Measurements from ENCODE around the gene PSMB5. TPM values are rescaled to one million over a fixed set of nuclear protein-coding genes. Genes with fewer than 3 reads are reported as not detected.

The PSMB5 gene
- total RNA-seq, 1 experiment from 2014 or later: 224 TPM

DNA sequence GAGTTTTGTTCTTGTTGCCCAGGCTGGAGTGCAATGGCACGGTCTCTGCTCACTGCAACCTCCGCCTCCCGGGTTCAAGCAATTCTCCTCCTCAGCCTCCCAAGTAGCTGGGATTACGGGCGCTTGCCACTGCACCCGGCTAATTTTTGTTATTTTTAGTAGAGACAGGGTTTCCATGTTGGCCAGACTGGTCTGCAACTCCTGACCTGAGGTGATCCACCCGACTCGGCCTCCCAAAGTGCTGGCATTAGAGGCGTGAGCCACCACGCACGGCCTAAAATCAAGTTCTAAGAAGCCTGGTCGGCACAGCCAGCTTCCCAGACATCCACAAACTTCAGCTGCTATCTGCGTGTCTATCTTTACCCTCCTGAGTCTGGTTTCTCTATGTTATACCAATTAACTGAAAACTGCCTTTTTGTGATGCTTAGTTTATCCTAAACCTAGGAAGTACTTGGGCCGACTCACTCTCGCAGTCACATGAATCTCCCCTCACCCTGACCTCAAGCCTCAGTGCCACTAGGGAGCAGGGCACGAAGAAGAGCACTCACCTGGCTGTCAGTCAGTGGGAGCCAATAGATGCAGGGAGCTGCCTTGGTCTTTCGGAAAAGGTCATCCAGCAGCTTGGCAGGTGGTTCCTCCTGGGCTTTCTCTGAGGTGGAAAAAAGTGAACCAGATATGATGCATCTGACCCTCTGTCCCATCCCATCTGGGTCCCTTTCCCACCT, 26.0 kb upstream of the PSMB5 start:
- no peak for TF ChIP-seq ETV6 (CRISPR knock-in tag; IDR thresholded peaks at IDR 0.05)
- TF ChIP-seq PRRX2 (CRISPR knock-in tag; IDR thresholded peaks at IDR 0.05): no peak
- no peak for TF ChIP-seq ZNF219 (CRISPR knock-in tag; IDR thresholded peaks at IDR 0.05; ENCODE audit: borderline replicate concordance)
- TF ChIP-seq, protein P1, sequence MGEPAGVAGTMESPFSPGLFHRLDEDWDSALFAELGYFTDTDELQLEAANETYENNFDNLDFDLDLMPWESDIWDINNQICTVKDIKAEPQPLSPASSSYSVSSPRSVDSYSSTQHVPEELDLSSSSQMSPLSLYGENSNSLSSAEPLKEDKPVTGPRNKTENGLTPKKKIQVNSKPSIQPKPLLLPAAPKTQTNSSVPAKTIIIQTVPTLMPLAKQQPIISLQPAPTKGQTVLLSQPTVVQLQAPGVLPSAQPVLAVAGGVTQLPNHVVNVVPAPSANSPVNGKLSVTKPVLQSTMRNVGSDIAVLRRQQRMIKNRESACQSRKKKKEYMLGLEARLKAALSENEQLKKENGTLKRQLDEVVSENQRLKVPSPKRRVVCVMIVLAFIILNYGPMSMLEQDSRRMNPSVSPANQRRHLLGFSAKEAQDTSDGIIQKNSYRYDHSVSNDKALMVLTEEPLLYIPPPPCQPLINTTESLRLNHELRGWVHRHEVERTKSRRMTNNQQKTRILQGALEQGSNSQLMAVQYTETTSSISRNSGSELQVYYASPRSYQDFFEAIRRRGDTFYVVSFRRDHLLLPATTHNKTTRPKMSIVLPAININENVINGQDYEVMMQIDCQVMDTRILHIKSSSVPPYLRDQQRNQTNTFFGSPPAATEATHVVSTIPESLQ (CRISPR knock-in tag; IDR thresholded peaks at IDR 0.05): no peak
- TF ChIP-seq, protein P2, sequence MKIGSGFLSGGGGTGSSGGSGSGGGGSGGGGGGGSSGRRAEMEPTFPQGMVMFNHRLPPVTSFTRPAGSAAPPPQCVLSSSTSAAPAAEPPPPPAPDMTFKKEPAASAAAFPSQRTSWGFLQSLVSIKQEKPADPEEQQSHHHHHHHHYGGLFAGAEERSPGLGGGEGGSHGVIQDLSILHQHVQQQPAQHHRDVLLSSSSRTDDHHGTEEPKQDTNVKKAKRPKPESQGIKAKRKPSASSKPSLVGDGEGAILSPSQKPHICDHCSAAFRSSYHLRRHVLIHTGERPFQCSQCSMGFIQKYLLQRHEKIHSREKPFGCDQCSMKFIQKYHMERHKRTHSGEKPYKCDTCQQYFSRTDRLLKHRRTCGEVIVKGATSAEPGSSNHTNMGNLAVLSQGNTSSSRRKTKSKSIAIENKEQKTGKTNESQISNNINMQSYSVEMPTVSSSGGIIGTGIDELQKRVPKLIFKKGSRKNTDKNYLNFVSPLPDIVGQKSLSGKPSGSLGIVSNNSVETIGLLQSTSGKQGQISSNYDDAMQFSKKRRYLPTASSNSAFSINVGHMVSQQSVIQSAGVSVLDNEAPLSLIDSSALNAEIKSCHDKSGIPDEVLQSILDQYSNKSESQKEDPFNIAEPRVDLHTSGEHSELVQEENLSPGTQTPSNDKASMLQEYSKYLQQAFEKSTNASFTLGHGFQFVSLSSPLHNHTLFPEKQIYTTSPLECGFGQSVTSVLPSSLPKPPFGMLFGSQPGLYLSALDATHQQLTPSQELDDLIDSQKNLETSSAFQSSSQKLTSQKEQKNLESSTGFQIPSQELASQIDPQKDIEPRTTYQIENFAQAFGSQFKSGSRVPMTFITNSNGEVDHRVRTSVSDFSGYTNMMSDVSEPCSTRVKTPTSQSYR (CRISPR knock-in tag; IDR thresholded peaks at IDR 0.05): no peak
- TF ChIP-seq AFF4 (CRISPR knock-in tag; IDR thresholded peaks at IDR 0.05; ENCODE audit: borderline replicate concordance): no peak
- TF ChIP-seq MXD4 (CRISPR knock-in tag; IDR thresholded peaks at IDR 0.05; ENCODE audit: borderline replicate concordance): no peak
- TF ChIP-seq FOXP1 (CRISPR knock-in tag; IDR thresholded peaks at IDR 0.05; ENCODE audit: borderline replicate concordance): no peak
- TF ChIP-seq CREM (CRISPR knock-in tag; IDR thresholded peaks at IDR 0.05): no peak
- TF ChIP-seq ATF3 (CRISPR knock-in tag; conservative IDR thresholded peaks at IDR 0.05): no peak
- TF ChIP-seq FOXK1 (CRISPR knock-in tag; IDR thresholded peaks at IDR 0.05): no peak
- TF ChIP-seq HMGA2 (CRISPR knock-in tag; IDR thresholded peaks at IDR 0.05): no peak
- no peak for TF ChIP-seq ZNF671 (CRISPR knock-in tag; IDR thresholded peaks at IDR 0.05)
- TF ChIP-seq, protein P3, sequence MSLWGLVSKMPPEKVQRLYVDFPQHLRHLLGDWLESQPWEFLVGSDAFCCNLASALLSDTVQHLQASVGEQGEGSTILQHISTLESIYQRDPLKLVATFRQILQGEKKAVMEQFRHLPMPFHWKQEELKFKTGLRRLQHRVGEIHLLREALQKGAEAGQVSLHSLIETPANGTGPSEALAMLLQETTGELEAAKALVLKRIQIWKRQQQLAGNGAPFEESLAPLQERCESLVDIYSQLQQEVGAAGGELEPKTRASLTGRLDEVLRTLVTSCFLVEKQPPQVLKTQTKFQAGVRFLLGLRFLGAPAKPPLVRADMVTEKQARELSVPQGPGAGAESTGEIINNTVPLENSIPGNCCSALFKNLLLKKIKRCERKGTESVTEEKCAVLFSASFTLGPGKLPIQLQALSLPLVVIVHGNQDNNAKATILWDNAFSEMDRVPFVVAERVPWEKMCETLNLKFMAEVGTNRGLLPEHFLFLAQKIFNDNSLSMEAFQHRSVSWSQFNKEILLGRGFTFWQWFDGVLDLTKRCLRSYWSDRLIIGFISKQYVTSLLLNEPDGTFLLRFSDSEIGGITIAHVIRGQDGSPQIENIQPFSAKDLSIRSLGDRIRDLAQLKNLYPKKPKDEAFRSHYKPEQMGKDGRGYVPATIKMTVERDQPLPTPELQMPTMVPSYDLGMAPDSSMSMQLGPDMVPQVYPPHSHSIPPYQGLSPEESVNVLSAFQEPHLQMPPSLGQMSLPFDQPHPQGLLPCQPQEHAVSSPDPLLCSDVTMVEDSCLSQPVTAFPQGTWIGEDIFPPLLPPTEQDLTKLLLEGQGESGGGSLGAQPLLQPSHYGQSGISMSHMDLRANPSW (CRISPR knock-in tag; conservative IDR thresholded peaks at IDR 0.05; ENCODE audit: low read depth): no peak
- TF ChIP-seq ATF2 (CRISPR knock-in tag; IDR thresholded peaks at IDR 0.05; ENCODE audit: borderline replicate concordance, low read depth): no peak
- TF ChIP-seq MYBL2 (CRISPR knock-in tag; IDR thresholded peaks at IDR 0.05): no peak
- ChIA-PET CTCF (interaction anchor here (0.6 to 8.8 kb wide), 8 partner anchors 8 to 467 kb away, joined by 3 to 224 read pairs (median 18); no protein-coding TSS in a partner anchor), POLR2A (interaction anchor here (0.7 to 1.3 kb wide), 3 partner anchors 11 to 85 kb away, joined by 3 read pairs; partner anchors contain the start of genes ACIN1 and C14orf119)
- Mint-ChIP-seq H3K9me3 (no peaks in the 10 kb centered on the region), H3K27me3 (ENCODE audit: low read depth) (peaks cover 5% of the 10 kb centered on the region; the same call in 1 of the 2 replicates), H3K4me3 (no peak overlapping the region), H3K36me3 (peaks cover 56% of the 10 kb centered on the region), H3K27ac (no peak overlapping the region; the same call in 1 of the 2 replicates), H3K4me1 (peaks cover 11% of the 10 kb centered on the region)
- ATAC-seq: no peak
- DNase-seq (ENCODE audit: low spot score): no peak
